Left lung (tissue), 10 donors: Measurements from ENCODE around the gene TENM3. TPM values are rescaled to one million over a fixed set of nuclear protein-coding genes. Genes with fewer than 3 reads are reported as not detected.

Source experiments
- ATAC-seq: fragments of 200-7000 bp; cut with Tn5 transposase; one replicate; pipeline ENCODE4 v1.9.1; 2020; ENCODE audit warnings: moderate library complexity
- DNase-seq, 4 donors: peaks; one replicate each; pipeline ENCODE4 v3.0.0-alpha.2; 2013 to 2020
- H3K27ac ChIP-seq, 2 donors: fragments of 200-600 bp; sonication (generic) in 1 of 2; one replicate each; pipeline versions ENCODE4 v1.5.0 to v1.8.0; 2020 to 2021
- H3K27me3 ChIP-seq, 2 donors: fragments of 200-600 bp; sonication (generic) in 1 of 2; one replicate each; pipeline versions ENCODE4 v1.5.0 to v1.8.0; 2020 to 2021
- H3K36me3 ChIP-seq, 2 donors: fragments of 200-600 bp; sonication (generic) in 1 of 2; one replicate each; pipeline versions ENCODE4 v1.5.0 to v1.8.0; 2020 to 2021
- H3K4me1 ChIP-seq, 2 donors: fragments of 200-600 bp; one replicate each; pipeline ENCODE4 v1.8.0; 2021
- H3K4me3 ChIP-seq, 2 donors: fragments of 200-600 bp; sonication (generic) in 1 of 2; one replicate each; pipeline versions ENCODE4 v1.5.0 to v1.8.0; 2020 to 2021; ENCODE audit warnings: mild to moderate bottlenecking in 1 of 2
- H3K9me3 ChIP-seq, 2 donors: fragments of 200-600 bp; sonication (generic) in 1 of 2; one replicate each; pipeline versions ENCODE4 v1.5.0 to v1.8.0; 2020 to 2021
- CTCF ChIP-seq, 2 donors: fragments of 200-600 bp; sonication (generic) in 1 of 2; IDR thresholded peaks; one replicate each; pipeline versions ENCODE4 v1.5.0 to v1.8.0; 2021; ENCODE audit warnings: antibody characterized with exemption in 2 of 2
- intact Hi-C, 2 donors: fragments of 100-400 bp; cut with DNase I; formaldehyde crosslinking; loops; one replicate each; pipeline versions ENCODE4 v1.11.2 to v1.14.2; 2022
- polyA plus RNA-seq, 6 donors: library from polyadenylated mRNA; unstranded; fragments of 120-200 nt; gene quantifications; one replicate each; pipeline ENCODE4 v1.2.1, GENCODE V29; 2013; ENCODE audit not compliant: insufficient read length in 6 of 6
- total RNA-seq, 2 donors: library from RNA; stranded (reverse); fragmentation: NEBNext Ultra II Directional; extraction: Animal tissue kit (Norgen Biotek cat#: 25700); gene quantifications; one replicate each; pipeline ENCODE4 v1.2.1, GENCODE V29; 2021
- donor health status: DM: no; HTN: yes; CAD: no.
- donor health status: DM: no; HTN: no; CAD: no.

Gene TENM3
- total and polyA plus RNA-seq, 8 donors = 2.2 to 5.6 (median 3.1) TPM

- intact Hi-C loops = no loop called here
- Histone ChIP-seq H3K4me1 (no peaks in the 10 kb centered on the region), H3K27me3 (no peaks in the 10 kb centered on the region), H3K4me3 (no peak overlapping the region), H3K9me3 (no peaks in the 10 kb centered on the region), H3K27ac (no peak overlapping the region), H3K36me3 (no peaks in the 10 kb centered on the region)
- DNase-seq (peak in 1 of 4 donors; percentile 65), ATAC-seq (no peak)
- no peak for TF ChIP-seq CTCF (IDR thresholded peaks at IDR 0.05)
These were observed 576.5 kb downstream of the TENM3 start for GRCh38 chr4:182819751-182820150.

- Histone ChIP-seq H3K27ac (no peak overlapping the region), H3K27me3 (peaks cover 0 to 4% of the 10 kb centered on the region in 2 donors)
- intact Hi-C loops = no loop called here
These were observed 579.4 kb downstream of the TENM3 start for GRCh38 chr4:182822554-182822953.

GRCh38 chr4:182823576-182823975 lies 580.4 kb downstream of the TENM3 start:
- Histone ChIP-seq H3K36me3 (no peaks in the 10 kb centered on the region), H3K27ac (no peak overlapping the region), H3K27me3 (peaks cover 0 to 4% of the 10 kb centered on the region in 2 donors), H3K4me3 (no peak overlapping the region), H3K4me1 (no peaks in the 10 kb centered on the region), H3K9me3 (no peaks in the 10 kb centered on the region)
- ATAC-seq = no peak
- DNase-seq = no peak
- TF ChIP-seq CTCF (IDR thresholded peaks at IDR 0.05) = no peak
- intact Hi-C loops = no loop called here

More at GRCh38 chr4:182822554-182822953, 579.4 kb downstream of the TENM3 start:
- H3K9me3 ChIP-seq = no peaks in the 10 kb centered on the region
- ATAC-seq (no peak), DNase-seq (peak in 1 of 4 donors; percentile 31)
- no peak for TF ChIP-seq CTCF (IDR thresholded peaks at IDR 0.05)
- H3K4me1 ChIP-seq = no peaks in the 10 kb centered on the region
- H3K36me3 ChIP-seq = no peaks in the 10 kb centered on the region
- no peak overlapping the region for H3K4me3 ChIP-seq

- no peak overlapping the region for H3K27ac ChIP-seq
- DNase-seq (no peak), ATAC-seq (no peak)
- intact Hi-C loops = no loop called here
- TF ChIP-seq CTCF (IDR thresholded peaks at IDR 0.05) = no peak
- no peaks in the 10 kb centered on the region for H3K4me1 ChIP-seq
- no peak overlapping the region for H3K4me3 ChIP-seq
- no peaks in the 10 kb centered on the region for H3K9me3 ChIP-seq
- peaks cover 0 to 4% of the 10 kb centered on the region in 2 donors for H3K27me3 ChIP-seq
- H3K36me3 ChIP-seq = no peaks in the 10 kb centered on the region
These were observed 581.8 kb downstream of the TENM3 start for GRCh38 chr4:182825003-182825402.

GRCh38 chr4:182825786-182826185 lies 582.6 kb downstream of the TENM3 start:
- H3K36me3 ChIP-seq = no peaks in the 10 kb centered on the region
- H3K27ac ChIP-seq = no peak overlapping the region
- no peak overlapping the region for H3K4me3 ChIP-seq
- H3K4me1 ChIP-seq = no peaks in the 10 kb centered on the region
- DNase-seq (no peak), ATAC-seq (no peak)
- H3K9me3 ChIP-seq = no peaks in the 10 kb centered on the region
- TF ChIP-seq CTCF (IDR thresholded peaks at IDR 0.05) = no peak
- intact Hi-C loops = no loop called here
- H3K27me3 ChIP-seq = peaks cover 0 to 4% of the 10 kb centered on the region in 2 donors
